AG09319 (cell line): ENCODE data around the gene STEEP1.
"Not testable (repeated sequence)": the region's sequence is repeated elsewhere in the genome, so short reads cannot be mapped to it uniquely, and the experiment has no call there.

Experiments used
- DNase-seq: peaks from one replicate; pipeline ENCODE4 v3.0.0-alpha.2; 2010; ENCODE audit warnings: low read depth; ENCODE audit errors: extremely low read depth
- TF ChIP-seq, protein P1 (sequence below): IDR thresholded peaks from 2 replicates; pipeline ENCODE4 v1.5.1; 2011; ENCODE audit warnings: low read depth, mild to moderate bottlenecking, inconsistent platforms, low read length, moderate library complexity

Gene STEEP1

DNA sequence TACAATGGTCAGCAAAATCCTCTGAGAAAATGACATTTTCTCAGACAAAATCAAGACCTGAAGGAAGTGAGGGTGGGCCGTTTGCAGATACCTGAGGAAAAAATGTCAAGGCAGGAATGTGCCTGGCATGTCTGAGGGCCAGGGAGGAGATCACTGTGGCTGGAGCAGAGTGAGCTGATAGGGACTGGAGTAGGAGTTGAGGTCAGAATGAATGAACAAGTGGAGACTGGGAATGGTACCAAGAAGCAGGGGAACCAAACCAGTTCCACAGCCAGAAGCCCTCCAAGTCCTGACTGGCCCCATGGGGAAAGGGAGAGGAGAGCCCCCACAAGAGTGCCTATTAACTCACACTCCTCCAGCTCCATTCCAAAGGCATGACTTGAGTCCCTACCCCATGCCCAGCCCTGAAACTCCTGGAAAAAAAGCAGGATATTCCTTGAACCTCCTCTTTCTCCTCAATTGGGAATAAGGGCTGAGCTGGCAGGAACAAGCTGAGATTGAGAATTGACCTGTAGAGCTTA lies 41.5 kb downstream of the STEEP1 start:
- DNase-seq, result no peak
- TF ChIP-seq, protein P1, sequence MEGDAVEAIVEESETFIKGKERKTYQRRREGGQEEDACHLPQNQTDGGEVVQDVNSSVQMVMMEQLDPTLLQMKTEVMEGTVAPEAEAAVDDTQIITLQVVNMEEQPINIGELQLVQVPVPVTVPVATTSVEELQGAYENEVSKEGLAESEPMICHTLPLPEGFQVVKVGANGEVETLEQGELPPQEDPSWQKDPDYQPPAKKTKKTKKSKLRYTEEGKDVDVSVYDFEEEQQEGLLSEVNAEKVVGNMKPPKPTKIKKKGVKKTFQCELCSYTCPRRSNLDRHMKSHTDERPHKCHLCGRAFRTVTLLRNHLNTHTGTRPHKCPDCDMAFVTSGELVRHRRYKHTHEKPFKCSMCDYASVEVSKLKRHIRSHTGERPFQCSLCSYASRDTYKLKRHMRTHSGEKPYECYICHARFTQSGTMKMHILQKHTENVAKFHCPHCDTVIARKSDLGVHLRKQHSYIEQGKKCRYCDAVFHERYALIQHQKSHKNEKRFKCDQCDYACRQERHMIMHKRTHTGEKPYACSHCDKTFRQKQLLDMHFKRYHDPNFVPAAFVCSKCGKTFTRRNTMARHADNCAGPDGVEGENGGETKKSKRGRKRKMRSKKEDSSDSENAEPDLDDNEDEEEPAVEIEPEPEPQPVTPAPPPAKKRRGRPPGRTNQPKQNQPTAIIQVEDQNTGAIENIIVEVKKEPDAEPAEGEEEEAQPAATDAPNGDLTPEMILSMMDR, result no peak

DNA sequence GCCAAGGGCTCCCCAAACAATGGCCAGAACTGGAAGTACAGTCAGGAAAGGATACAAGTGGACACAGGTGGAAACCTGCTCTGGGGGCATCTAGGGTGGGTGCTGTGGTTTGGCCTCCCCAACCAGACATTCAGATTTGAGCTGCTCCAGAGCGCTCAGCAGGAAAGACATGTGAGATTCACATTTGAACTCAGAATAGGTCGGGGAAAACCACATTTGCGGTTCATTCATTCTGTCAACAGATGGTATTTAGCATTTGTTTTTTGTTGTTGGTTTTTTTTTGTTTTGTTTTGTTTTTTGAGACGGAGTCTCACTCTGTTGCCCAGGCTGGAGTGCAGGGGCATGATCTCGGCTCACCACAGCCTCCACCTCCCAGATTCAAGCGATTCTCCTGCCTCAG lies 44.0 kb downstream of the STEEP1 start:
- DNase-seq, result no peak
- TF ChIP-seq, protein P1, result no peak

DNA sequence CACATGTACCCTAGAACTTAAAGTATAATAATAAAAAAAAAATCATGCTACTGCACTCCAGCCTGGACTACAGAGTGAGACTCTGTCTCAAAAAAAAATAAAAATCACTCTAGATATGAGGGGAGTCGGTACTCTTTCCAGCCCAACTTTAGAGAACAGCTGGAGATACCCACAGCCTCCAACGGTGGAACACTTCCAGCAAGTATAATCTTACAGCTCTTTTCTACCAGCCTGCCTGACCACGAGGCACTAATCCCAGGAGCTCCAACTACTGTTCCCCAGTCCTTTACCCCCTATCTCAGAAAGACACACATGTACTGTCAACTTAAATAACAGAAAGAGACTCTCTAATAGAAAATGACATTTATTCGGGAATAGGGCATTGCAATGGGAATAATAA lies 46.8 kb downstream of the STEEP1 start:
- DNase-seq, result no peak
- TF ChIP-seq, protein P1, result no peak

DNA sequence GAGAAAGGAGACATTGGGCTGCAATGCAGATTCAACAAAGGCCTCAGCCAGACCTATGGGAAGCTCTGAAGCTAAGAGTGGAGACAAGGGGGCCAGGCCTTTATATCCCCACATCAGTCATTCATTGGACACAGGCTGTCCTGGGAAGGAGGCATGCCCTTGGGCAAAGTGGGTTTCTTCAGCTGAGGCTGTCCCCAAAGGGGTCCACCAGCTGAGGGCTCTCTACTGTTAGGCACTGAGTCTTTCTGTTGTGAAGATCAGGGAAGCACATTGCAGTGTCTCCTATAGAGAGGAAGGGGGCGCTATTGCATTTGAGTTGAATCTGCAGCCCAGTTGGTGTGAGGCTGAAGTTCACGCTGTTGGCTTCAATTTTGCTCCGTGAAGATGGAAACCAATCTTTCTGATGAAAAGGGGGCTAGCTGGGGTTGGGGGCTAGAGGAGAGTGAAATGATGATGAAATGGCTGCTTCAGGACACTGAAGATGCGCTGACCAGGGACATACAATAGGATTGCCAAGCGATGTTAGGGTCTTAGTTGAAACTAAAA lies 49.0 kb downstream of the STEEP1 start:
- TF ChIP-seq, protein P1, result peak; percentile 77
- DNase-seq, result peak; percentile 41

DNA sequence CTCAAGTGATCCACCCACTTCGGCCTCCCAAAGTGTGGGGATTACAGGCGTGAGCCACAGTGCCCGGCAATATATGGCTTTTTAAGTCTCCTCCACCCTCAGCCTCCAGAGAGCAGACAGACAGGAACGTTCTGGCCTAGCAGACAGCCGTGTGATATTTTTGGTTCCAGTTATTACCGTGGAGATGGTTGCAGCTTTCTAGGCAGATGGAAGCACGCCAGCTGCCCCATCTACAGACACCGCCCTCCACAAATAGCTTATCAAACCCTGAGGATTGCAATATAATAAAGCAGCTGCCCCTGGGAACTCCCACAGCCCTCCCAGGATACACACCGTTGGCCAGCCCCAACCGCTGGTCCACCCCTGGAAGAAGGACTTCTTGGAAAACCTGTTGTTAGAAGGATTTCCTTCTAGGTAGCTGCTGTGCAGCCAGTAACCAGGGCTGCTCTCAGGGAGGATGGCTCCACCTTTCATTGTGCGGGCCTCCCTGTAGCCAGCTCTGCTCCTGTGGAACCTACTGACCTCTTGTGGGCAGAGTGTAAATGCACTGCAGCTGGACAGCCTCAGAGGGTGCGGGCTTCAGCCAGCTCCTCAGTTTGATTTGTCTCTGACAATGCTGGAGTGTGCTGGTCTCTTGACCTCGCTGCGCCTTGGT lies 52.9 kb downstream of the STEEP1 start:
- DNase-seq, result peak; percentile 31
- TF ChIP-seq, protein P1, result peak; percentile 79

DNA sequence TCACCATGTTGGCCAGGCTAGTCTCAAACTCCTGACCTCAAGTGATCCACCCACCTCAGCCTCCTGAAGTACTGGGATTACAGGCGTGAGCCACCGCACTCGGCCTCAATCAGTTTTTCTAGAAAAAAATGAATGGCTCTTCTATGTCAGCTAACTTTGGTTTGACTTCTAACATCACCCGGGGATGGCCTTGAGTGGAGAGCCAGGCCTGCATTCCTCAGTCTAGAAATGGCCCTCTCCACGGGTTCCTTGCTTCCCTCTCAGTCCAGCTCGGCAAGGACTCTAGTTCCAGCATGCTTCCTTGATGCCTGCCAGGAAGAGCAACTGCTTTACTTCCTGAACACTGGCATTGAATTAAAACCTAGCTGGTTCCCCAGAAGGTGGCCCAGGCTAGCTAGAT lies 58.0 kb downstream of the STEEP1 start:
- no peak for DNase-seq
- TF ChIP-seq, protein P1, result no peak

DNA sequence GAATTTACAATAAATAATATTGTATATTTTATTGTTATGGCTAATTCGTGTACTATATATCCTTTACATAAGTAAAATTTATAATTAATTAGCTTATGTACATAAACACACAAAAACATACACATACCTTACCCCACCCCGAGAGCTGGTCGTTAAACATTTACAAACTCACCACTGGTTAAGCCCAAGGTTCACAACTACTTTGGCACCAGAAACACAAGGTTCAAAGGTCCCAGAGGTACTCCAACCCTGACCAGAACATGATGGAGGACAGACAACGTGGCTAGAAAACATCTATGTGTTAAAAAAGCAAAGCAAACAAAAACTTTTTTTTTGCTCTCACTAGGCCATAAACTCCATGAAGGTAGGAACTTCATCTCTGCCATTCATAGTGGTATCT lies 59.3 kb downstream of the STEEP1 start:
- TF ChIP-seq, protein P1, result no peak
- DNase-seq, result no peak

DNA sequence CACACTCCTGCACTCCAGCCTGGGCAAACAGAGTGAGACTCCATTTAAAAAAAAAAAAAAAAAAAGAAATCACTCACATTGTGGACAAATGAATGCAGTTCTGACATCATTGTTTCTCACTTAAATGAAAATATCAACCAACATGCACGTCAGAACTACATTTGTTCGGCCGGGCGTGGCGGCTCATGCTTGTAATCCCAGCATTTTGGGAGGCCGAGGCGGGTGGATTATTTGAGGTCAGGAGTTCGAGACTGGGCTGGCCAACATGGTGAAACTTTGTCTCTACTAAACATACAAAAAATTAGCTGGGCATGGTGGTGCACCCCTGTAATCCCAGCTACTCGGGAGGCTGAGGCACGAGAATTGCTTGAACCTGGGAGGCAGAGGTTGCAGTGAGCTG lies 60.1 kb downstream of the STEEP1 start:
- not testable (repeated sequence) for DNase-seq
